HFF-Myc (cell line): ENCODE data around the gene SCARB1.

Experiments
- DNase-seq: peaks from one replicate; pipeline ENCODE4 v3.0.0-alpha.2; 2011; ENCODE audit warnings: low read depth; ENCODE audit errors: extremely low read depth
- H3K4me3 ChIP-seq: replicated peaks from 2 replicates; pipeline ENCODE4 v1.5.1; 2011; ENCODE audit warnings: low read depth, mild to moderate bottlenecking, control low read depth, low read length
- CTCF ChIP-seq: IDR thresholded peaks from 2 replicates; pipeline ENCODE4 v1.5.1; 2012; ENCODE audit warnings: mild to moderate bottlenecking, low read depth, low read length, control low read depth; ENCODE audit errors: missing control alignments

Gene SCARB1

GRCh38 chr12:124762791-124763593 lies 100.7 kb downstream of the SCARB1 start:
- no peak for DNase-seq
- no peak for TF ChIP-seq CTCF
- H3K4me3 ChIP-seq = no peak overlapping the region

DNA sequence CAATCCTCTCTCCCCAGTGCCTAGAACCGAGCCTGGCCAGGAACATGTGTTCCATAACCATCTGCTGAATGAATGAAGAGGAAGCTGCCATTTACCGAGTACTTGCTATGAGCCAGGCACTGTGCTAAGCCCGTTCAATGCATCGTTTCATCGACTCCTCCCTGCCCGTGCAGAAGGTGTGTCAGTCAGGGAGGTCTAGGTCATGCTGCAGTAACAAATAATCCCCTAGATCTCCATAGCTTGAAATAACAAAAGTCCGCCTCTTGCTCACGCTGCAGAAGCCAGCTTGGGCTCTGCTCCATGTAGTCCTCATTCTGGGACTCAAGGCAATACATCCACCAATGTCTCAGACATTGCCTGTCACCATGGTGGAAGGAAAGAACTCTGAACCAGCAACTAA lies 101.3 kb downstream of the SCARB1 start:
- DNase-seq = no peak
- no peak for TF ChIP-seq CTCF

GRCh38 chr12:124761871-124762270 lies 101.8 kb downstream of the SCARB1 start:
- no peak for DNase-seq
- no peak for TF ChIP-seq CTCF
- no peak overlapping the region for H3K4me3 ChIP-seq

More for the DNA sequence above, 101.3 kb downstream of the SCARB1 start:
- no peak overlapping the region for H3K4me3 ChIP-seq

DNA sequence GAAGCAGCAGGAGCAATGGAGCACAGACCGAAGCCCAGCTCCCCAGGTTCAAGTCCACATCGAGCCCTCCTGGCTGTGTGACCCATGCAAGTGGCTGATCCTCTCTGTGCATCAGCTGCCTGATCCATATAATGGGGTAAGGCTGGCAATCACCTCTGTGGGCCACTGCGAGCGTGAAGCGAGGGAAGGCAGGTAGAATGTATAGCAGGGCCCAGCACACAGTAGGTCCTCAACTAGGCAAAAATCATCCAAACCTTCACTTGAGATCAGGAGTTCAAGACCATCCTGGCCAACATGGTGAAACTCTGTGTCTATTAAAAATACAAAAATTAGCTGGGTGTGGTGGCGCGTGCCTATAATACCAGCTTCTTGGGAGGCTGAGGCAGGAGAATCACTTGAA lies 102.6 kb downstream of the SCARB1 start:
- DNase-seq = no peak
- no peak for TF ChIP-seq CTCF
- no peak overlapping the region for H3K4me3 ChIP-seq

- H3K4me3 ChIP-seq = no peak overlapping the region
- no peak for DNase-seq
- no peak for TF ChIP-seq CTCF
These were observed 103.1 kb downstream of the SCARB1 start for GRCh38 chr12:124760560-124760959.

GRCh38 chr12:124759841-124760503 lies 103.7 kb downstream of the SCARB1 start:
- TF ChIP-seq CTCF = no peak
- H3K4me3 ChIP-seq = no peak overlapping the region
- no peak for DNase-seq
